Activated CD4-positive, CD25-positive, alpha-beta regulatory T cell treated with anti-CD3 and anti-CD28 coated beads, Interleukin-2, amount 50 U/mL, for 16 hours (primary cell): Measurements from ENCODE around the gene ST6GALNAC3.
"Not testable (repeated sequence)": the region's sequence is repeated elsewhere in the genome, so short reads cannot be mapped to it uniquely, and the experiment has no call there.

Source experiments
- DNase-seq: peaks from one replicate; pipeline ENCODE4 v3.0.0-alpha.2; 2020; ENCODE audit warnings: low read depth, low spot score

The ST6GALNAC3 gene

GRCh38 chr1:76106719-76107235 is 32.2 kb downstream of the ST6GALNAC3 start:
- no peak for DNase-seq

- DNase-seq, result no peak
Measured at GRCh38 chr1:76109404-76109803, 34.9 kb downstream of the ST6GALNAC3 start.

GRCh38 chr1:76109901-76110560 is 35.5 kb downstream of the ST6GALNAC3 start:
- no peak for DNase-seq

GRCh38 chr1:76110666-76111065 is 36.1 kb downstream of the ST6GALNAC3 start:
- DNase-seq, result no peak

GRCh38 chr1:76112321-76112720 is 37.8 kb downstream of the ST6GALNAC3 start:
- not testable (repeated sequence) for DNase-seq

GRCh38 chr1:76113446-76113845 is 38.9 kb downstream of the ST6GALNAC3 start:
- no peak for DNase-seq

- no peak for DNase-seq
Measured at GRCh38 chr1:76115171-76115570, 40.6 kb downstream of the ST6GALNAC3 start.

- DNase-seq, result no peak
Measured at GRCh38 chr1:76121850-76122249, 47.3 kb downstream of the ST6GALNAC3 start.

GRCh38 chr1:76122271-76122670 is 47.7 kb downstream of the ST6GALNAC3 start:
- DNase-seq, result no peak

GRCh38 chr1:76123411-76124064 is 49.0 kb downstream of the ST6GALNAC3 start:
- DNase-seq, result not testable (repeated sequence)

GRCh38 chr1:76124196-76124595 is 49.6 kb downstream of the ST6GALNAC3 start:
- no peak for DNase-seq

- no peak for DNase-seq
Measured at GRCh38 chr1:76125473-76126219, 51.1 kb downstream of the ST6GALNAC3 start.

- DNase-seq, result no peak
Measured at GRCh38 chr1:76128096-76128495, 53.5 kb downstream of the ST6GALNAC3 start.

- no peak for DNase-seq
Measured at GRCh38 chr1:76129731-76130130, 55.2 kb downstream of the ST6GALNAC3 start.

- DNase-seq, result no peak
Measured at GRCh38 chr1:76130992-76131391, 56.4 kb downstream of the ST6GALNAC3 start.

- DNase-seq, result no peak
Measured at GRCh38 chr1:76133977-76134376, 59.4 kb downstream of the ST6GALNAC3 start.

GRCh38 chr1:76135835-76136234 is 61.3 kb downstream of the ST6GALNAC3 start:
- DNase-seq, result no peak

- DNase-seq, result no peak
Measured at GRCh38 chr1:76136894-76137293, 62.3 kb downstream of the ST6GALNAC3 start.

GRCh38 chr1:76137746-76138145 is 63.2 kb downstream of the ST6GALNAC3 start:
- no peak for DNase-seq

- no peak for DNase-seq
Measured at GRCh38 chr1:76138217-76138616, 63.7 kb downstream of the ST6GALNAC3 start.

- DNase-seq, result no peak
Measured at GRCh38 chr1:76140227-76140626, 65.7 kb downstream of the ST6GALNAC3 start.

- no peak for DNase-seq
Measured at GRCh38 chr1:76141929-76142328, 67.4 kb downstream of the ST6GALNAC3 start.
